ENCODE data around the gene MISFA.
"Not testable (repeated sequence)": the region's sequence is repeated elsewhere in the genome, so short reads cannot be mapped to it uniquely, and the experiment has no call there.

MISFA gene

DNA sequence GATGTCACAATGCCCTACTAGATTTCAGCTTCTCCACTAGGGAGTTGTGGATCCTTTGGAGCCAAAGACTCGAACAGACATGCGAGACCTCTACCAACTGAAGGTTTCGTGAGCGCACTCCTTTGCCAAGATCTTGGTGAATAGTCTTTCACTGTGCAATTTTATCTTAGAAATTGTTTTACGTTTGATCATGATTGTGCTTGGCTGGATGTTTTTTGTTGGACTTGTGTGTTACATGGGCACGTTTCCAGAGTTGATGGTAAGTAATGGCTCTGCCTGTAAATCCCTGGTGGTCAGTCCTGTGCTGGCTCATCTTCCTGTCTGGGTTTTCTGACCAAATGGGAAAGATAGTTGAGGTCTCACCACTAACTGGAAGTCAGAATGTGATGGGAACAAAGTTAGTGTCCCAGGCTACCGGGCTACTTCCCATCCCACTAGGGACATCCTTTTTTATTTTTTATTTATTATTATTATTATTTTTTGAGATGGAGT lies at the start of gene MISFA:
TSS of gene MISFA (plus strand) at position 51 of the 492 bp plus-strand sequence. CDS start at position 191, 140 bp downstream.
- no peak for DNase-seq

DNA sequence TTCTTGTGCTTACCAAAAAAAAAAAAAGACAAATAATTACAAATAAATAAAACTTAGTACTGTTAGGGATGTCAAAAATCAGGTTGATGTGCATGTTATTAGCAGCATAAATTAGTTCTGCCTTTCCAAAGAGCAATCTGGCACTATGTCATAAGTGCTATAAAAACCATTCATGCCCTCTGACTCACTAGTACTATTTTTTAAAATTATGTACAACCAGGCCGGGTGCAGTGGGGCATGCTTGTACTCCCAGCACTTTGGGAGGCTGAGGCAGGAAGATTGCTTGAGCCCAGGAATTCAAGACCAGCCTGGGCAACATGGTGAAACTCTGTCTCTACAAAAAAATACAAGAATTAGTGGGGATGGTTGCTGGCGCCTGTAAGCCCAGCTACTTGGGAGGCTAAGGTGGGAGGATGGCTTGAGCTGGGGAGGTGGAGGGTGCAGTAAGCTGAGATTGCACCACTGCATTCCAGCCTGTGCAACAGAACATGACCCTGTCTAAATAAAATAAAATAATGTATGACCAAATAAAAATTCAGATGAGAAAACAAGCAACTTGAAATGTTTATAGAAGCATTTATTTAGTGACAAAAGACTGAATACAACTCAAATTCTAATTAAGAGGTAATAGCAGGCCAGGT lies 36.4 kb upstream of the MISFA start:
- peak; percentile 22 for DNase-seq

DNA sequence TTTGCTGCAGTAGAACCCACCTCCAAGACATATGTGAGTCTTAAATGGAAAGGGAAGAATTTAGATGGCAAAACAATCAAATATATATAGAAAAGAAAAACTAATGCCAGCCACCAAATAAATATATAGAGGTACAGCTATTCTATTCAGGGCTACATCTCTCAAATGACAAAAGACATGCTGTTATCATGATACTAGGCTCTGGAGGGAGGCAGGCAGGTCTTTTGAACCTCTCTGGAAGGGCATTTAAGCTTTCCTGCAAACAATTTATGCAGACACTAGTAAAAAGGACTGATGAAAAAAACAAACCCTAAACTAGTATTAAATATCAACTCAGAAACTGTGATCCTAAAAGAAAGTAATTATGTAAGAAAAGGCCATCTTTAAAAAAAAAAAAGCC lies 35.4 kb upstream of the MISFA start:
- no peak for DNase-seq

DNA sequence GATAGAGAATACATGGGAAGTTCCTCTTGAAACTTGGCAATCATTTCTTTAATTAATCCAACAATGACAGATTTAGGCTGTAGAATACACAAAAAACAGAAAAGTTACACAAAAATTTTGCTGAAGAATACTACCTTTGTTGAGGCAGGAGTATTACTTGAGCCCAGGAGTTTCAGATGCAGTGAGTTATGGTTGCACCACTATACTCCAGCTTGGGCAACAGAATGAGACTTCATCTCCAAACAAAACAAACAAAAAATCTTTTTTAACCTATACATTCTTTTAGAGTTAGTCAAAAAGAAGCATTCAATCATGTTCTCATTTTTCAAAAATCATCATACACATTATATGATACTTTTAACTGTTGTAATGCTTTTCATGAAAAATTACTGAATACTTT lies 33.2 kb upstream of the MISFA start:
- no peak for DNase-seq

DNA sequence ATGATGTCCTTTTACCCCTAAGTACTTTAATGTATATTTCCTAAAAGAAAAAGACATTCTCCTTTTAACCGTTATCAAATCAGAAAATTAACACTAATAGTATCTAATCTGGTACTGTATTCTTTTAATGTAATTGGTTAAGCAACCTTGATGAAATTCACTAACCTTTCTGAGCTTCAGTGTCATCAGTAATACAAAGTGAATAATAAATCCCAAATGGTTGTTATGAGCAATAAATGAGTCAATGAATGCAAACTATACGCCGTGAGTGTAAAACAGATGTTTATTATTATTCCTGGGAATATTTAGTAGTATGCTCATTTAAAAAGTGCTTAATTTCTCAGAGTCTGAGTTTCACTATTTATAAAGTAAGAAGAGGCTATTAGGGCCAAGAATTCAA lies 32.5 kb upstream of the MISFA start:
- peak; percentile 11 for DNase-seq

DNA sequence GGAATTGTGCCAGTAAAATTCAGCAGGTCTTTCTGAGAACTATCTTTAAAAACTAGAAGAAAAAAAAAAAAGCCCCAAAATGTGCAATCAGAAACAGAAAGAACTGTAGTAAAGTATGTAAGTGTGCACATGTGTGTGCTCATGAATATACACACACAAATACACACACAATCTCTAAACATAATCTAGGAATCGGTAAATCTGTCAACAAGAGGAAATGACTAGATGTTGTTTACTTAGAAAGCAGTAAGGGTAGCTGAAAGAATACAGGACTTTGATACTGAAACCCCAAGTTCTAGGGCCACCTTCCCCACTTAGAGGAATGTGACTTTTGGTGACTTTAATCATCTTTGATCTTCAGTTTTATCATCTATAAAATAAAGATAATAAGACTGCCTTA lies 24.2 kb upstream of the MISFA start:
- no peak for DNase-seq

DNA sequence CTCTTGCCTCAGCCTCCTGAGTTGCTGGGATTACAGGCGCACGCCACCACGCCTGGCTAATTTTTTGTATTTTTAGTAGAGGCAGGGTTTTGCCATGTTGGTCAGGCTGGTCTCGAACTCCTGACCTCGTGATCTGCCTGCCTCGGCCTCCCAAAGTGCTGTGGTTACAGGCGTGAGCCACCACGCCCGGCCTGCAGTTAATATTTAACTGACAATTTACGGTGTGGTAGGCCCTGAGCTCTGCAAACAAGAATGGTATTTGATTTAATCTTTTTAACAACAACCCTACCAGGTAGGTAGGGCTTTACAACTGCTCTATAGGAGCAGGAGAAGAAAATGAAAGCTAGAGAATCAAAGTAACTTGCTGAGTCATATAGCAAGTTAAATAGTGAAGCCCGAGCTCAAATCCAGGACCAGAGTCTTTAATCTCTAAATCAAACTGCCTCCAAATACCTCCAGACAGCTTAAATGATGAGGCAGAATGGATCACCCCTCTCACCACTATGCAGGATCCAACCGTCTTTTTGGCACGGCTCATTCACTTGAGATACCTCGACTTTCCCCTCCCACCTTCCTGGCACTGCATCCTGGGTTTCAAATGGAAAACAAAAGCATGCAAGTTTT lies 20.5 kb upstream of the MISFA start:
- no peak for DNase-seq

DNA sequence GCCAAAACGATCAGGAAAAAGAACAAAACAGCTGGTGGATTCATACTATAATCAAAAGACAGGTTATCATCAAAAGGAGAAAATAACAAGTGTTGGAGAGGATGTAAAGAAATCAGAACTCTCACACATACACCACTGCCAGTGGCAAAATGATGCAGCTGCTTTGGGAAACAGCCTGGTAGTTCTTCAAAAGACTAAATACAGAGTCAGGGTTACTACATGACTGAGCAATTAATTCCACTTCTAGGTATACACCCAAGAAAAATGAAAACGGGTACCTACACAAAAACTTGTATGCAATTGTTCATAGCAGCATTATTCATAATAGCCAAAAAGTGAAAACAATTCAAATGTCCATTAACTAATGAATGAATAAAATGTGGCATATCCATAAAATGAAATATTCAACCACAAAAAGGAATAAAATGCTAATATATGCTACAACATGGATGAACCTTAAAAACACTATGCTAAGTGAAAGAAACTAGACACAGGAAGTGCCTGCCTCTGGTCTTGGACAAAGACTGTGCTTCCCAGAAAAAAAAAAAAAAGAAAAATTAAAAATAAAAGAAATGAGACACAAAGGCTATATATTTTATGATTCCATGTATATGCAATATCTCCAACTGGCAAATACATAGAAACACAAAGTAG lies 19.3 kb upstream of the MISFA start:
- DNase-seq: no peak

DNA sequence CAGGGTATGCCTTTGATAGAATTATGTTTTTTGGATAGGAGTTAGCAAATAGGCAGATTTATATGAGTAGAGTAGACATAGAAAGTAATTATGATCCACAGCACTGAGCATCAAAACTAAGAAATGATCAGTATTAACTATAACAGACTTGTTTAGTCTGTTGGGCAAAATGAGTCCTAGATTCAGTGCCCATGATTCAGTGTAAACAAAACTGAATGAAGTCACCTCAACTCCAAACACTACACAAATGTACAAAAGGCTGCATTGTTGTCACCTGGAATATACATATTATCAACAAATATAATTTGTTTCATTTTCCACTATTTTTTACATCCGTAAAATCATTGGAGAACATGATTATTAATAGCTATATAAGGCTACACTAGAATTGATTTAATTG lies 17.8 kb upstream of the MISFA start:
- no peak for DNase-seq

DNA sequence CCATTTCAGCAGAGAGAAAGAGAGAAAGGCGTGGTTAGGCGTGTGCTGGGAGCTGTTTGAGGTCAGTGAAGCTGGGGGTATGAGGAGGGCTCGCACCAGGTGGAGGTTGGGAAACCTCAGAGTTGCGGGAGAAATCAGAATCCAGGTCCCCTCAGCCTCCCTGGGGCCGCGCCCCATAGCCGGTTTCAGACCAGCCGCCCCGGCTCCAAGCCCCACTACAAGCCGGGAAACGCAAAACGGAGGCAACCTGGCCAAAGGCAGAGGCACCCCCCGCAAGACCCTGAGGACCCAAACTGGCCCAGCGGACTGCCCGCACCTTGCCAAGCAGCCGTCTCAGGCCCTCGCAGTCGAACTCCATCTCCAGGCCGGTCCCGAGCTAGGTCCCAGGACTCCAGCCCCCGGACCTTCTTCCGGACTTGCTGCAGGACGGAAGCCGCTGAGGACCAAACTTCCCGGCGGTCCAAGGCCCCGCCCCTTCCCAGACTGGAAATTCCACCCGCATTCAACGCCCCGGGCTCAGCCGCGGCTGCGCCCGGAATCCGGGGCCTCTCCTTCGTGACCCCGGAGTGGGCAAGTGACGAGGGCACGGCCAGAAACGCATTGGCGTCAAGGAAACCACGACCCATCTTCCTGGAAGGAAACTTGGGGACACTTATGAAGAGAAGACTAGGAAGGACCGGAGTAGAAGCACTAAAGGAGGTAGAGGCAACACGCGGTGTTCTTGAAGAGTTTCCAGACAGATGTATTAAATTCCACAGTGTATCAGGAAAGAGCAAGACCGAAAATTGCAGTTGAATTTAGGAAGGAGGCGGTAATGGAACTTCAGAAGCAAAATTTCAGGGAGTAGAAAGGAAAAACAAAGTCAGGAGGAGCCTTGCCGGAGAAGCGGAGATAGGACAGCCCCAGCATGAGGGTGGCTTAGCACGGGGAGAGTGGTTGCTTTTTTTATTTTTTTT lies 11.0 kb upstream of the MISFA start, which contains the start of gene UEVLD:
TSS of gene UEVLD (minus strand) at position 438 of the 956 bp plus-strand sequence. CDS start at position 358, 80 bp downstream.
- DNase-seq: peak; percentile 93

DNA sequence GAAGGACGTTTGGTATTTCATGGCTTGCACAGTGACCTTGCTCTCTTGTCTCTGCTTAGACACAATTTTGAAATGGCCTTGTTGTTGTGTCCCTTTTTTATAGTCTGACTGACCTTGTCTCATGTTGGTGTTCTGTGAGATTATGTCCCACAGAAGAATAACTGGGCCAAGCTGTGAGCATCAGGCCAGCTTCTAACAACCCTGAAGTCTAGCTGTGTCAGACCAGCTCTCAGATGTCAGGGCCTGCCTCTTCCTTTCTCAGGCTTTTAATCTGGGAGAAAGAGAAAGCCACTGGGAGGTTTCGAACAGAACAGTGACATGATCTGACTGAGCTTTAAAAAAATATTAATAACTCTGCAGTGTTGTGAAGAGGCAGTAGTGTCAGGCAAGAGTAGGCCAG lies 9.0 kb upstream of the MISFA start:
- DNase-seq: no peak

DNA sequence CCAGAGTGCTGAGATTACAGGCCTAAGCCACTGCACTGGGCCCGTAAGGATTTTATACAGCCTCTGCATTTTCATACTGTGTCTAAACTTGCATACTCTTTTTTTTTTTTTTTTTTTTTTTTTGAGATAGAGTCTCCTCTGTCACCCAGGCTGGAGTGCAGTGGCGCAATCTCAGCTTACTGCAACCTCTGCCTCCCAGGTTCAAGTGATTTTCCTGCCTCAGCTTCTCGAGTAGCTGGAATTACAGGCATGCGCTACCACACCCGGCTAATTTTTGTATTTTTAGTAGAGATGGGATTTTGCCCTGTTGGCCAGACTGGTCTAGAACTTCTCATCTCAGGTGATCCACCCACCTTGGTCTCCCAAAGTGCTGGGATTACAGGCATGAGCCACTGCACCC lies 5.5 kb upstream of the MISFA start:
- DNase-seq: not testable (repeated sequence)

DNA sequence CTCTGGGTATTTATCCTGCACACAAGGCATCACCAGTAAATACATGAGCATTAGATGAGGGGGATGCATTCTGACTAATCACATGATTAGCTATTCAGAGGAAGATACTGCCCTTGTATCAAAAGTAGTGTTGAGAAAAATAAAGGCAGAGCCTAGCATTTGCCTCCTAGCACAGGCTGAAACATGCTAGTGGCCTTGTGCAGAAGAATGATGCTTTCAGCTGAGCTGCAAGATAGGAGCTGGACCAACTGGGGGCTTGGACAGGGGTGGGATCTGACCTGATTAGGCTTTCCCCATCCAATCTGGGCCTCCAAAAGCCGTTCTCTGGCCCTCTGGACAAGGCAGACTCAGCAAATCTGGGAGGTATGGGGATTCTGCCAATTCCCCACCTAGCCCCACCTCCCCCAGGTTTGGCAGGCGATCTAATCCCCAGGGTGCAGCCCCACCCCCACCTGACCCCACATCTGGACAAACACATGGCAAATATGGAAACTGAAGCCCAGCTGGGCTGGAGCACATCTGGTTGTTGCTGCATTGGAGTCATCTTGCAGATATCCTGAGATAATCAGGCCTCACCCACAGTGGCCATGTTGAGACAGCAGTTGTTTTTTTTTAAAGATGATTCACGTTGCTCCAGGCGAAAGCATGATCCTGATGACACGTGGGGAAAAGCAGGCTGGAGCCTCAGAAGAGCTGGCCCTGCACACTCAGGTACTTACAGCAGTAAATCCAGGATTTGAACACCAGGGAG lies 4.4 kb upstream of the MISFA start:
- DNase-seq: peak; percentile 85

DNA sequence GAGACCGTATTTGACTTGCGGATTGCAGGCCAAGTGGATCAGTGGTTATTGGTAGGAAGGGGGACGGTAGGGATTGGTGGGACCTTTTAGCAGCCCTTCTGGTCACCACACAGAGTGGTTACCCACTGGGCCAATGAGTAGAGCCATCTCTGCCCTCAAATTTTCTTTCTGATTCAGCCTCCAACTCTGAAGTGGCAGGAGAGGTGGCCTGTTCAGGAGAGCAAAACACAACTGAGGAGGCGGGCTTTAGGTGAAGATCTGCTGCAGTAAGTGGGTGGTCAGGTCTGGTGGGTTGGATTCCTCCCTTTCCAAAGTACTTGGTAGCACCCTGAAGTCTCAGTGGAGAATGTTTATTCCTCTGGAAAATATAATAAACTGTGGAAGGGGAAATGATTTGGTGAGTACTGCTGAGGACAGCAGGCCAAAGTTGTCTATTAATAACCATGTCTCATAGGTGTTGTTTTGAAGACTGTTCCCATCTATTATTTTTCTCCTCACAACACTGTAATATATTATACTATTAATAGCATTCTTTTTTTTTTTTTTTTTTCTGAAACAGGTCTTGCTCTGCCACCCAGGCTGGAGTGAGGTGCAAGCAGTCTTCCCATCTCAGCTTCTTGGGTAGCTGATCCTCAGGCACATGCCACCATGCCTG lies 1.5 kb downstream of the MISFA start:
- no peak for DNase-seq

DNA sequence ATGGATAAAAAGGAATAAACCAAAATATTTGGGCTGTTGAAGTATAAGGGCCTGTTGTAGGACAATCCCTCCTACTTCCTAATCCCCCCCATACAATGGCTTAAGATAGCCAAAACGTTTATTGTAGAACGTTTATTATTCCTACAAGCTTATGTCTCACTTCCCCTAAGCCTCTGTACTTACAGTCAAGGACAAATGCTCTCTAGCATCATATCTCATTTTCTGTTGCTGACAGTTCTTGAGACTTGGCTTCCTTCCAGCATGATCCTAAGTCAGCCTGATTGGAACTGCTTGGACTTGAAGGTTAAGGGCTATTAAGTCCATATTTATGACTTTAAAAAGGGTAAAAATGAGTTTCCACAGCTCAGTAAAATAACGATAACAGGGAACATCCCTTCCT lies 8.8 kb downstream of the MISFA start:
- DNase-seq: no peak

DNA sequence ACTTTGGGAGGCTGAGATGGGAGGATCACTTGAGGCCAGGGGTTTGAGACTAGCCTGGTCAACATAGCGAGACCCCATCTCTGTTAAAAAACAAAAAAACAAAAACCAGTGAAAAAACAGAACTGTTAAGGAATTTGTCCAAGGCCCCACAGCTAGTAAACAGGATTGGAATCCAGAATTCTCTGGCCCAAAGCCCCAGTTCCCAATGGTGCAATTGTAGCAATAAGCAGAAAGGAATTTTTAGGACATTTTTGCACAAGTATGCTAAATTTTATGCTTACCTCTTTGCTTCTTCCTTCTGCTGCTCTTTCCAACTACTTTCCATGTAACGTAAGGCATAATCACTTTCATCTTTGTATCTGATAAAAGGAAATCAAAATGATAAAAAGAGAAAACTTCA lies 11.6 kb downstream of the MISFA start:
- no peak for DNase-seq

DNA sequence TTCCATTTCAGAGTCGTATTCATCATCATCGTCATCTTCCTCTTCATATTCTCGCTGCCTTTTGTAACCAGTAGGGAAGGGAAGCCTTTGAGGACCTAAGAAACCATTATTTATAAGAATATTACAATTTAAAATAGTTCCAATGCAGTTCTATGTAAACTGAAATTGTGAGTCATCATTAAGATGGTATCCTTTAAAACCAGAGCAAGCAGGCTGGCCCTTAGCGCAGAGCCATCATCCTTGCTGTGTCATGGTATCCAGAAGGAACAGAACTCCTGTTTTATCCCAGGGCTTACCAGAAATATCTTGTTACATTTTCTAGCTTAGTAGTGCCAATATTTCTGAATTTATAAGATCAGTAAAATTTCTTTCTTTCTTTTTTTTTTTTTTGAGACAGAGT lies 12.8 kb downstream of the MISFA start:
- no peak for DNase-seq

DNA sequence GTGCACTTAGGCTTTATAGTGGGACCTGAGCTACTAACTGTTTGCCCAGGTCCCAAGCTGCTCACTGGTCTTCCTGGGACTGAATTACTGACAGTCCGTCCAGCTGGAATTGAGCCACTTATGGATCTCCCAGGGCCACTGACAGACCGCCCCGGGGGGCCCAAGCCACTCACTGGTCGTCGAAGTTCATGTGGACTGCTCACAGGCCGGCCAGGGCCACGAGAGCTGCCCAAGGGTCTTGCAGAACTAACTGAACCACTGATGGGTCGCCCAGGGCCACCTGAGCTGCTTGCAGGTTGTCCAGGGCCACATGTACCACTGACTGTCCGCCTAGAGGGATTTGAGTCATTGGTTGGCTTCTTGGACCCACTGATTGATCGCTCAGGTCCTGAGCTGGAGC lies 15.1 kb downstream of the MISFA start:
- DNase-seq: no peak

DNA sequence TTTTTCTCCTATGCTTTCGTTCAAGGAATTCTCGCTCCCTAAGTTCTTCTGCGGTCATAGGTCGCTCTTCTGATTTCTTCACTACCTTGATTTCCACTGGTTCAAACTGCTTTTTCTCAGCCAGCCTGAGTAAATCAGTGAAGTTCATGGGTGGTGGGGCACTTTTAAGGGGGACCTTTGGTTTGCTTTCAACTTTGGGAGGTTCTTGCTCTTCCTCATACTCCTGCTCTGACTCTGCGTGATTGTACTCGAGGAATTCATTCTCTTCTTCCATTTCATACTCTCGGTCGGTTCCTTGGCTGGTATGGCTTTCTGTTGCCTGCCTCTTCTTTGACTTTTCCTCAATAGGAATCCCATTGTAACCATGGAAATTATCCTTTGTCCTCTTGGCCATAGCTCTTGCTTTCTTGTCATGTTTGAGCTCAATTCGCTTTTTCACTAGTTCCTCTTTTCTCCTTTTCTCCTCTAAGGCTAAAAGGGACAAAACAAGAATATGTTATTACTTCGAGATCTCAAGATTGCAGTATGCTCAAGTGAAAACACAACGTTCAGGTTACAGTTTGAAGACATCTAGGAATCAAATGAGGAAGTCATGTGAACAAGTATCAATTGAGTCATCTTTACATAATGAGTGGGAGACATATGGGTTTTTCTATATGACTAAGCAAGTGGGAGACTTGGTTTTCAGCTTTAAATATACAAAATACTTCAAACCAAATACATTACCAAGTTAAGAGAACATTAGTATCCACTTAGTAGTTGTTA lies 16.2 kb downstream of the MISFA start:
- no peak for DNase-seq

DNA sequence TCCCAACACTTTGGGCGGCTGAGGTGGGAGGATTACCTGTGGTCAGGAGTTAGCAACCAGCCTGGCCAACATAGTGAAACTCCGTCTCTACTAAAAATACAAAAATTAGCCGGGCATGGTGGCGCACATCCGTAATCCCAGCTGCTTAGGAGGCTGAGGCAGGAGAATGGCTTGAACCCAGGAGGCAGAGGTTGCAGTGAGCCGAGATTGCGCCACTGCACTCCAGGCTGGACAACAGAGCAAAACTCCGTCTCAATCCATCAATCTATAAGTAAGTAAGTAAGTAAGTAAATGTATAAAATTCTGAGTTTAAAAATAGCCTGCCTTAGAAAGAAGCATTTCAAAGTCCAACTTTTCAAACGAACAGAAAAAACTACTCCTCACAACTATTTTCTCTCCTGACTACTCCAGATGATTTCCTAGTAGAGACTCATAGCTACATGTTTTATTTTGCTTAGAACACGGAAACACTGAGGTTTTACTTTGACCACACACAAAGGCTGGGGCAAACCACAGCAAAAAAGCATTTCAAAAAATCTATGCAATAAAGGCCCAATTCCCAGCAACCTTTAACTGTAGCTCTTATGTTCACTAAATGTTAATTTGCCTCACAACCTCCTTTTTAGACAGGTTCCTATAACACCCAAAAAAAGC lies 18.2 kb downstream of the MISFA start:
- no peak for DNase-seq

Measured in EL (cell line).